Activated CD8-positive, alpha-beta memory T cell treated with anti-CD3 and anti-CD28 coated beads, Interleukin-2, amount 10 ng/mL, durations not matched to agents 7 days and 5 days (primary cell): ENCODE measurements around the gene ZNF578. TPM values are rescaled to one million over a fixed set of nuclear protein-coding genes. Genes with fewer than 3 reads are reported as not detected.
"Not testable (repeated sequence)": the region's sequence is repeated elsewhere in the genome, so short reads cannot be mapped to it uniquely, and the experiment has no call there.

Experiments
- ATAC-seq: fragments of 150-1000 bp; cut with Tn5 transposase; one replicate; pipeline ENCODE4 v1.10.0; 2021; ENCODE audit warnings: moderate library complexity
- CTCF ChIA-PET: fragments of 350-600 bp; sonication (Branson Sonifier 250); formaldehyde crosslinking; loops from one replicate; lab custom pipeline; 2021; ENCODE audit warnings: antibody characterized with exemption; lab: Charles Lee
- DNase-seq: peaks from one replicate; pipeline ENCODE4 v3.0.0-alpha.2; 2020
- H3K27ac Mint-ChIP-seq: one replicate; pipeline ENCODE4 v1.8.0; 2021; ENCODE audit warnings: mild to moderate bottlenecking, mixed read lengths
- H3K27me3 Mint-ChIP-seq: one replicate; pipeline ENCODE4 v1.8.0; 2021; ENCODE audit warnings: mixed read lengths
- H3K36me3 Mint-ChIP-seq: one replicate; pipeline ENCODE4 v1.8.0; 2021; ENCODE audit warnings: mild to moderate bottlenecking, mixed read lengths
- H3K4me1 Mint-ChIP-seq: one replicate; pipeline ENCODE4 v1.8.0; 2021; ENCODE audit warnings: mixed read lengths
- H3K4me3 Mint-ChIP-seq: one replicate; pipeline ENCODE4 v1.8.0; 2021; ENCODE audit warnings: mild to moderate bottlenecking, moderate library complexity, mixed read lengths
- H3K9me3 Mint-ChIP-seq: one replicate; pipeline ENCODE4 v1.8.0; 2022; ENCODE audit warnings: low read depth, mixed read lengths
- total RNA-seq, 2 experiments: library from RNA; stranded (reverse); gene quantifications; one replicate each; pipeline ENCODE4 v1.2.3, GENCODE V29; 2021

Gene ZNF578
- total RNA-seq, 2 experiments from 2014 or later: 1.8 to 1.9 TPM

DNA sequence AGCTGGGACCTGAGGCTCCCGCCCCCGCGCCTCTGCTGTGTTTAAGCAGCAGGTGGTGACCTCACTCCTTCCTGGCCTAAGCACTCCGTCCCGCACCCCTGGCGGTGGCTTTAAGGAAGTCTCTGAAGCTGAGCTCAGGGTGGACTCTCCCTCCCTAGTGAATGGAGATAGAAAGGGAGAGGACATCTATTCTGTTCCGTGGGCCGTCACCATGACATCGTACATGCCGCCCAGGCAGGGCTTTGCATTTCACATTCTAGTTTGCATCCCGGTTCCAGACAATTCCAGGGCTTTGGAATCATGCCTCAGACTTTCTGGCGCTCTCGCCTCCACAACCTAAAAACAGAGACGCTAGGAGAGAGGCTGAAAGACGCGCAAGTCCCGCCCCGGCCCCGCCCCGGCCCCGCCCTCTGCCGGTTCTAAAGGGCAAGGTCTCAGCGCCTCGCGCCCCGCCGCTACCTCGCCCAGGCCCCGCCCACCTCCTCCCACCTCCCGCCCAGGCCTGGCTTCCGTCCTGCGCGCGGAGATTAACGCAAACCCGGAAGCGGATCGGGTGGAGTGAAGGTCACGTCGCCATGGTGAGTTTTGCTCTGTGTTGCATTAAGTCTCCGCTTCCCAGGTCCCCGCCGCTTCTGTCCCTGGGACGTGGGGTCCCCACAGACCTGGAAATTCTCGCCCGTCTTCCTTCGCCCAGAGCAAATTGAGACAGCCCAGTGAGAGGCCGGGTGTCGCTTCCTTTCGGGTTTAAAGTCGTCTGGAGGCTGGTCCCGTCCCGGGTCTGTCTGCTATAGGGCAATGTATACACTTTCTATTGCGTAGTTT lies 74.0 kb downstream of the ZNF578 start, which contains the start of gene ZNF808:
Gene ZNF808, plus strand, starts transcription at position 535 of the 822 bp plus-strand sequence. CDS start 15,617 bp downstream, outside the sequence.
- CTCF ChIA-PET: interaction anchor here (0.7 to 0.8 kb wide), 2 partner anchors 14 to 24 kb away, joined by 3 read pairs; no protein-coding TSS in a partner anchor
- peak; percentile 91 for ATAC-seq
- Mint-ChIP-seq H3K27me3 (no peaks in the 10 kb centered on the region), H3K27ac (peak within 1 kb of the TSS; percentile 96), H3K4me1 (peaks cover 21% of the 10 kb centered on the region), H3K36me3 (peaks cover 39% of the 10 kb centered on the region), H3K4me3 (peak within 1 kb of the TSS; percentile 96), H3K9me3 (peaks cover 12% of the 10 kb centered on the region)
- DNase-seq: peak; percentile 98

DNA sequence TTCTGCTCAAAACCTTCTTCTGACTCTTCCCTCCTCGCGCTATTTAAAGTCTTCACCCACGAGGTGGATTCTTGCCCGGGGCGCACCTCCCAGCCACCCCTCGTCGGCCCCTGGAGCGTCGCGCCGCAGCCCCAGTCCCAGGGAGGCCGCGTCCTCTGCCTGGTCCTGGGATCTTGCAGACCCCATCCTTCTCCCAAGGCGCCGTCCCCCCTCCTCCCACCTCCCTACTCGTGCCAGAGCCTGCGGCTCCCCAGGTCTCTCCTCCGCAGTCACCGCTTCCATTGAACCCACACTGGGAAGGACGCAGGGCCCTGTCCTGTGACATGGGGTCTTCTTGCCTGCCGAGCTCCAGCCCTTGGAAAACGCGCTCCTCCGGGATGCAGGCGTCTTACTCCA lies 74.6 kb downstream of the ZNF578 start:
- Mint-ChIP-seq H3K4me3 (peak overlapping the region; percentile 96), H3K36me3 (peaks cover 43% of the 10 kb centered on the region), H3K27ac (peak overlapping the region; percentile 96), H3K4me1 (peaks cover 21% of the 10 kb centered on the region), H3K27me3 (no peaks in the 10 kb centered on the region), H3K9me3 (peaks cover 13% of the 10 kb centered on the region)
- CTCF ChIA-PET: no interaction called here
- DNase-seq: no peak
- ATAC-seq: peak; percentile 16

- Mint-ChIP-seq H3K27ac (no peak overlapping the region), H3K9me3 (peaks cover 10% of the 10 kb centered on the region)
- no peak for ATAC-seq
Observed at GRCh38 chr19:52532480-52532879, 79.1 kb downstream of the ZNF578 start.

GRCh38 chr19:52533901-52534300 lies 80.5 kb downstream of the ZNF578 start:
- H3K36me3 Mint-ChIP-seq: peaks cover 69% of the 10 kb centered on the region
- CTCF ChIA-PET: no interaction called here

More at GRCh38 chr19:52532480-52532879, 79.1 kb downstream of the ZNF578 start:
- Mint-ChIP-seq H3K4me1 (peaks cover 35% of the 10 kb centered on the region), H3K4me3 (no peak overlapping the region), H3K27me3 (no peaks in the 10 kb centered on the region), H3K36me3 (peaks cover 66% of the 10 kb centered on the region)
- no peak for DNase-seq
- CTCF ChIA-PET: no interaction called here

GRCh38 chr19:52535385-52535770 lies 82.0 kb downstream of the ZNF578 start:
- CTCF ChIA-PET: interaction anchor here (1.0 kb wide), 1 partner anchor 8 kb away, joined by 3 read pairs; no protein-coding TSS in a partner anchor
- H3K27ac Mint-ChIP-seq: peak overlapping the region; percentile 95
- H3K4me1 Mint-ChIP-seq: peaks cover 24% of the 10 kb centered on the region
- peak overlapping the region; percentile 83 for H3K4me3 Mint-ChIP-seq
- H3K27me3 Mint-ChIP-seq: not testable (repeated sequence)
- peaks cover 71% of the 10 kb centered on the region for H3K36me3 Mint-ChIP-seq
- H3K9me3 Mint-ChIP-seq: peaks cover 14% of the 10 kb centered on the region
- ATAC-seq: peak; percentile 8
- peak; percentile 61 for DNase-seq

More at GRCh38 chr19:52533901-52534300, 80.5 kb downstream of the ZNF578 start:
- peaks cover 11% of the 10 kb centered on the region for H3K9me3 Mint-ChIP-seq
- ATAC-seq (no peak), DNase-seq (no peak)
- H3K4me3 Mint-ChIP-seq: peak overlapping the region; percentile 42
- no peak overlapping the region for H3K27ac Mint-ChIP-seq
- no peaks in the 10 kb centered on the region for H3K27me3 Mint-ChIP-seq
- peaks cover 27% of the 10 kb centered on the region for H3K4me1 Mint-ChIP-seq

GRCh38 chr19:52535771-52536447 lies 82.6 kb downstream of the ZNF578 start:
- H3K27me3 Mint-ChIP-seq: no peaks in the 10 kb centered on the region
- H3K9me3 Mint-ChIP-seq: peaks cover 14% of the 10 kb centered on the region
- H3K27ac Mint-ChIP-seq: peak overlapping the region; percentile 95
- CTCF ChIA-PET: no interaction called here
- peaks cover 74% of the 10 kb centered on the region for H3K36me3 Mint-ChIP-seq
- H3K4me1 Mint-ChIP-seq: peaks cover 24% of the 10 kb centered on the region
- H3K4me3 Mint-ChIP-seq: peak overlapping the region; percentile 83
- ATAC-seq: peak; percentile 97
- peak; percentile 96 for DNase-seq

GRCh38 chr19:52536448-52536800 lies 83.1 kb downstream of the ZNF578 start:
- Mint-ChIP-seq H3K36me3 (peaks cover 75% of the 10 kb centered on the region), H3K4me1 (peaks cover 24% of the 10 kb centered on the region), H3K27ac (peak overlapping the region; percentile 95), H3K4me3 (peak overlapping the region; percentile 83), H3K27me3 (no peaks in the 10 kb centered on the region), H3K9me3 (peaks cover 14% of the 10 kb centered on the region)
- peak; percentile 76 for DNase-seq
- CTCF ChIA-PET: no interaction called here
- peak; percentile 37 for ATAC-seq

DNA sequence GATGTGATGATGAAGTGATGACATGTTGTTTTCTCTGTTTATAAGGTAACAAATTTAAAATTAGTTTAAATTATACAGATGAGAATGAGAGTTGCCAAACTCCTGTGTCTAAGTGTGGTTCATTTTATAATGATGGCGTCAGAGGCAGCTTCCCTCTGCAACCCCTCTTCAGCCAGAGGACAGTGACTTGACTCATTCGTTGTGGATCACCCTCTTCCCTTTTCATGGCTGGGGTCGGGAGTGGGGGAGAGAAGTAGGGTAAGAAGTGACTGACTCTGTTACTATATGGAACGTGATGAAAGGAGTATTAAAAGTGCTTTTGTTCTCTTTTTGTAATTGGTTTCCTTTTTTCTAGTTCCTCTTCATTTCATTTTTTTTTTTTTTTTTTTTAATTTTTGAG lies 85.5 kb downstream of the ZNF578 start:
- peaks cover 16% of the 10 kb centered on the region for H3K9me3 Mint-ChIP-seq
- H3K4me3 Mint-ChIP-seq, DNase-seq, CTCF ChIA-PET, H3K27ac Mint-ChIP-seq, H3K27me3 Mint-ChIP-seq, ATAC-seq: not testable (repeated sequence)
- H3K36me3 Mint-ChIP-seq: peaks cover 76% of the 10 kb centered on the region
- H3K4me1 Mint-ChIP-seq: peaks cover 42% of the 10 kb centered on the region

GRCh38 chr19:52541176-52541575 lies 87.8 kb downstream of the ZNF578 start:
- not testable (repeated sequence) for DNase-seq, H3K4me3 Mint-ChIP-seq, H3K27ac Mint-ChIP-seq, H3K27me3 Mint-ChIP-seq, ATAC-seq
- Mint-ChIP-seq H3K36me3 (peaks cover 85% of the 10 kb centered on the region), H3K9me3 (peaks cover 21% of the 10 kb centered on the region), H3K4me1 (peaks cover 31% of the 10 kb centered on the region)
- CTCF ChIA-PET: interaction anchor here (0.9 kb wide), 1 partner anchor 14 kb away, joined by 3 read pairs; no protein-coding TSS in a partner anchor

DNA sequence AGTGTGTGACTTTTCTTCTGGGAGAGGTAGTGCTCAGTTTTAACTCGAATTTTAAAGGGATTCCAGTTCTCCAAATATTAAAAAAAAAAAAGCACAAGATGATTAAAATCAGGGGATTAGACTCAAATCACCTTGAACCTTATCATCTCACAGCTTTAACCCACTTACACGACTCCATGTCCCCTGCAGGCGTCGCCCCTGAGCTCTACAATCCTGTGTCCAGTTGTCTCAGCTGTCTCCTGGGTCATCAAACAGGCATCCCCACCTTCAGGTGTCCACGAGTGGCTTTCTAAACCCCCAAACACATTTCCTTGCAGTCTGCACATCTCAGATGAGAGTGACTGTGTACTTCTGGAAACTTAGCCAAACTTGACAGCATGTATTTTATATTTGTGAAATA lies 88.3 kb downstream of the ZNF578 start:
- peaks cover 28% of the 10 kb centered on the region for H3K4me1 Mint-ChIP-seq
- H3K36me3 Mint-ChIP-seq: peaks cover 88% of the 10 kb centered on the region
- peaks cover 21% of the 10 kb centered on the region for H3K9me3 Mint-ChIP-seq
- no peak overlapping the region for H3K4me3 Mint-ChIP-seq
- DNase-seq (no peak), ATAC-seq (no peak)
- H3K27me3 Mint-ChIP-seq: no peaks in the 10 kb centered on the region
- no peak overlapping the region for H3K27ac Mint-ChIP-seq
- CTCF ChIA-PET: interaction anchor here (0.9 kb wide), 1 partner anchor 15 kb away, joined by 3 read pairs; no protein-coding TSS in a partner anchor

DNA sequence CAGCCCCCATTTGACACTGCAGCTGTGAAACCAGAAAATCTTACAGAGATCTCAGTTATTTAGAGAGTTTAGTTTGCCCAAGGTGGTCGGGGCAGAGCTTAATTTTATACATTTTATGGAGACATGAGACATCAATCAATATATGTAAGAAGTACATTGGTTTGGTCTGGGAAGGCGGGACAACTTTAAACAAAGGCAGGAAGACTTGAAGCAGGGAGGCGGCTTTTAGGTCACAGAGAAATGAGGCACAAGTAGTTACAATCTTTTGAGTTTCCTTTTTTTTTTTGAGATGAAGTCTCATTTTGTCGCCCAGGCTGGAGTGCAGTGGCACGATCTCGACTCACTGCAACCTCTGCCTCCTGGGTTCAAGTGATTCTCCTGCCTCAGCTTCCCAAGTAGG lies 89.2 kb downstream of the ZNF578 start:
- Mint-ChIP-seq H3K27ac (peak overlapping the region; percentile 68), H3K4me1 (peaks cover 21% of the 10 kb centered on the region), H3K9me3 (peaks cover 19% of the 10 kb centered on the region), H3K36me3 (peaks cover 88% of the 10 kb centered on the region)
- not testable (repeated sequence) for H3K27me3 Mint-ChIP-seq, DNase-seq, ATAC-seq, H3K4me3 Mint-ChIP-seq
- CTCF ChIA-PET: interaction anchor here (1.3 kb wide), 1 partner anchor 24 kb away, joined by 3 read pairs; no protein-coding TSS in a partner anchor

DNA sequence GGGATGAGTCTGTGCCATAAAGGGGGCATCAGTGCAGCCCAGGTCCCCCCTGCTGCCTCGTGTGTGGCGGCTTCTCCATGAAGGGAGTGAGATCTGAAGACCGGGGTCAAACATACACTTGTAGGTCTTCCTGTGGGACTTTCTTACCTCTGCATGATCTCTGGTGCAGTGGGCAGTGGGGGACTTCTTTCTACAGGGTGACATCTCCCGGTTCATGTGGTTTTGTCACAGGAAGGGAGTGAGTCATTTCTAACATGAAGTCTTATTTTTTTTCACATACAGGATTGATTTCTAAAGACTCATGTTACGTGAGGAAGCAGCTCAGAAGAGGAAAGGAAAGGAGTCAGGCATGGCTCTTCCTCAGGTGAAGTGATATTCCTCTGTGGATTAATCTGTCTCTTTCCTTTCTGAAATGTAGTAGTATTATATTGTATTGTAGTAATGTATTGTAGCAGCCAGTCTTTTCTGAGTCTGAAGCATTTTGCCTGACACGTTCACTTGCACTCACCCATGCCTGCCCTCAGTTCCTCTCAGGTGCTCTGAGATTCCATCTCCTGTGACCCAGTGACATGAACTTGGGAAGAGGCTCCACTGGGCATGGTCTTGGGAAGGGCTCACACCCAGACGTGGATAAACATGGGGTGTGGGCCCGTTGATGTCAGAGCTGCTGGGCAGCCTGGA lies 89.8 kb downstream of the ZNF578 start:
- H3K4me3 Mint-ChIP-seq: peak overlapping the region; percentile 9
- peak; percentile 85 for ATAC-seq
- H3K36me3 Mint-ChIP-seq: peaks cover 91% of the 10 kb centered on the region
- peaks cover 21% of the 10 kb centered on the region for H3K4me1 Mint-ChIP-seq
- DNase-seq: peak; percentile 78
- peak overlapping the region; percentile 68 for H3K27ac Mint-ChIP-seq
- no peaks in the 10 kb centered on the region for H3K27me3 Mint-ChIP-seq
- CTCF ChIA-PET: interaction anchor here (1.1 to 1.3 kb wide), 2 partner anchors 8 to 24 kb away, joined by 3 read pairs; no protein-coding TSS in a partner anchor
- peaks cover 19% of the 10 kb centered on the region for H3K9me3 Mint-ChIP-seq
